Calu3 (cell line): Measurements from ENCODE around the gene BARX2. TPM values are rescaled to one million over a fixed set of nuclear protein-coding genes. Genes with fewer than 3 reads are reported as not detected.

ENCODE experiments used
- BruUV-seq: library from RNA; stranded (reverse); fragments of 400-500 nt; replicated peaks from 2 replicates; lab custom pipeline; 2021; lab: Mats Ljungman, UMichigan
- CTCF ChIA-PET: fragments of 300-600 bp; sonication (Branson Sonifier 250); formaldehyde crosslinking; loops from one replicate; lab custom pipeline; 2022; ENCODE audit warnings: antibody characterized with exemption; lab: Charles Lee
- DNase-seq: peaks from one replicate; pipeline ENCODE4 v3.0.0; 2022
- H3K27ac Mint-ChIP-seq: one replicate; pipeline ENCODE4 v1.8.0; 2022; ENCODE audit warnings: mixed read lengths; ENCODE audit not compliant: unreplicated experiment
- H3K27me3 Mint-ChIP-seq: one replicate; pipeline ENCODE4 v1.8.0; 2022; ENCODE audit warnings: mixed read lengths; ENCODE audit not compliant: unreplicated experiment
- H3K36me3 Mint-ChIP-seq: one replicate; pipeline ENCODE4 v1.8.0; 2022; ENCODE audit warnings: mild to moderate bottlenecking, moderate library complexity, mixed read lengths; ENCODE audit not compliant: insufficient read depth, unreplicated experiment
- H3K4me1 Mint-ChIP-seq: one replicate; pipeline ENCODE4 v1.8.0; 2022; ENCODE audit warnings: mild to moderate bottlenecking, low read depth, mixed read lengths; ENCODE audit not compliant: unreplicated experiment
- H3K4me3 Mint-ChIP-seq: one replicate; pipeline ENCODE4 v1.8.0; 2022; ENCODE audit warnings: mild to moderate bottlenecking, low read depth, moderate library complexity, mixed read lengths; ENCODE audit not compliant: unreplicated experiment
- H3K9me3 Mint-ChIP-seq: one replicate; pipeline ENCODE4 v1.8.0; 2022; ENCODE audit warnings: low read depth, mixed read lengths; ENCODE audit not compliant: unreplicated experiment
- intact Hi-C: fragments of 100-400 bp; cut with micrococcal nuclease; formaldehyde crosslinking; loops from one replicate; pipeline ENCODE4 v1.10.0; 2022; ENCODE audit not compliant: unreplicated experiment
- total RNA-seq: library from RNA; stranded (reverse); gene quantifications from 2 replicates; pipeline ENCODE4 v1.2.3, GENCODE V29; 2022
- TF ChIP-seq, protein P1 (sequence below): fragments of 200-600 bp; IDR thresholded peaks from one replicate; pipeline ENCODE4 v1.8.0; 2022; ENCODE audit warnings: antibody characterized with exemption; ENCODE audit not compliant: unreplicated experiment

The BARX2 gene
- total RNA-seq, 1 experiment from 2014 or later = 41.6 TPM

DNA sequence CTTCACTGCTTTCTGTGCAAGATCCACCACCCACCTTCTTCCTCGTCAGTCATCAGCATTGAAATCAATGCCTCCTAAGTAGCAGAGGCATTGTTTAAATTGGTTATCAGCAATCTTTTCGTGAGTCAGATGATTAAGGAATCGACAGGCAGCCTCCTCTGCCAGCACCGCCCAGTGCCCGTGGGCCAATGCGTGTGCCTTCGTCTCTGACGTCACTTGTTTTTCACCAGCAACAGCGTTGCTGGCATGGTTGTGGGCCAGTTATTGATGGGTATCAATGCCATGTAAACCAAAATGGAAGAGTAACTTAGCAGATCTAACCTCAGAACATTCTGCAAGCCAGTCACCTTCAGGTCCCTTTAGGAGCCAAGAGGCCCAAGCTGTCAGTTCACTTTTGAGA, 69.6 kb downstream of the BARX2 start:
- Mint-ChIP-seq H3K4me3 (no peak overlapping the region), H3K9me3 (no peaks in the 10 kb centered on the region), H3K36me3 (peaks cover 25% of the 10 kb centered on the region), H3K4me1 (peaks cover 12% of the 10 kb centered on the region), H3K27ac (peak overlapping the region; percentile 61), H3K27me3 (no peaks in the 10 kb centered on the region)
- no TSS peak for BruUV-seq
- intact Hi-C loops = no loop called here
- no peak for DNase-seq
- TF ChIP-seq, protein P1, sequence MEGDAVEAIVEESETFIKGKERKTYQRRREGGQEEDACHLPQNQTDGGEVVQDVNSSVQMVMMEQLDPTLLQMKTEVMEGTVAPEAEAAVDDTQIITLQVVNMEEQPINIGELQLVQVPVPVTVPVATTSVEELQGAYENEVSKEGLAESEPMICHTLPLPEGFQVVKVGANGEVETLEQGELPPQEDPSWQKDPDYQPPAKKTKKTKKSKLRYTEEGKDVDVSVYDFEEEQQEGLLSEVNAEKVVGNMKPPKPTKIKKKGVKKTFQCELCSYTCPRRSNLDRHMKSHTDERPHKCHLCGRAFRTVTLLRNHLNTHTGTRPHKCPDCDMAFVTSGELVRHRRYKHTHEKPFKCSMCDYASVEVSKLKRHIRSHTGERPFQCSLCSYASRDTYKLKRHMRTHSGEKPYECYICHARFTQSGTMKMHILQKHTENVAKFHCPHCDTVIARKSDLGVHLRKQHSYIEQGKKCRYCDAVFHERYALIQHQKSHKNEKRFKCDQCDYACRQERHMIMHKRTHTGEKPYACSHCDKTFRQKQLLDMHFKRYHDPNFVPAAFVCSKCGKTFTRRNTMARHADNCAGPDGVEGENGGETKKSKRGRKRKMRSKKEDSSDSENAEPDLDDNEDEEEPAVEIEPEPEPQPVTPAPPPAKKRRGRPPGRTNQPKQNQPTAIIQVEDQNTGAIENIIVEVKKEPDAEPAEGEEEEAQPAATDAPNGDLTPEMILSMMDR = no peak
- CTCF ChIA-PET = no interaction called here

DNA sequence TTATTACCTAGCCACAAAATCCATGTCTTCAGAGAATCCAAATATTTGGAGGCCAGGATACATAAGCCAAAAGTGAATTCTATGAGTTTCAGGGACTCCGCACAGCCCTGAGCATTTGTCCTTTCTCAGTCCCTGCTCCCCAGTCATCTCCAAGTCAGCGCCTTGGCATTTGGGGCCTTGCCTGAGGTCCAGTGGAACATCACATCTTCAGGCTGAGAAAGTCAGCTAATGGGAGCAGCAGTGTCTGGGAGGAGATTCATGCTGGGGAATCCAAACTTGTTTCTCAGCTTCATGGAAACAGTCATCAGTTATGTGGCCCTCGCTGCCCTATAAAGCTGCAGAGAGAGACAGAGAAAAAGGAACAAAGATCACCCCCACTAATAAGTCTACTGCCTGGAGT, 70.9 kb downstream of the BARX2 start:
- Mint-ChIP-seq H3K27ac (no peak overlapping the region), H3K4me3 (no peak overlapping the region), H3K27me3 (no peaks in the 10 kb centered on the region), H3K4me1 (peaks cover 8% of the 10 kb centered on the region), H3K9me3 (peaks cover 5% of the 10 kb centered on the region), H3K36me3 (peaks cover 30% of the 10 kb centered on the region)
- no TSS peak for BruUV-seq
- DNase-seq = no peak
- CTCF ChIA-PET = no interaction called here
- intact Hi-C loops = no loop called here
- TF ChIP-seq, protein P1 = no peak

DNA sequence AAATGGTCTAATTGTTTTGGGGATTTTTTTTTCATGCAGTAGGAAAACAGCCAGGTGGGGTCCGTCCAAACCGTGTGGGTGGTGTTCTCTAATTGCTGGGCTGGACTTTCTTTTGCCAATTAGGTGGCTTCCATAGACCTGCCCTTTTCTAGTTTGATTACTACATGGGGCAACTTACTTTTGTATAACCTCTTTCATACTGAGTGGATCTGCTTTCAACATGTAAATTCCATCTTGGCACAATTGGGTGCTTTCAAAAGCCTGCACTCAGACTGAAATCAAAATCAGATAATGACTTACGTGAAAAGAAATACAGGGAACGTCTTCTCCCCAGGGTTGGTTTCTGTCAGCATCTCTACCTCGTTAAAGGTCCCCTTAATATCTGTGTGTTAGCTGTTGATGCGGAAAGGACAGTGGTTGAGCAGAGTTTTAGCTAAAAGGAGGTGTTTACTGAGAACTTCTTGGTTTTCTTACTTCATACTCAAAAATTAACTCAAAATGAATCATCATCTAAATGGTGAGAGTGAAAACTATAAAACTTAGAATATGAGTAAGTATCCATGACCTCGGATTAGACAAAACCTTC, 72.1 kb downstream of the BARX2 start:
- no peak overlapping the region for H3K27ac Mint-ChIP-seq

DNA sequence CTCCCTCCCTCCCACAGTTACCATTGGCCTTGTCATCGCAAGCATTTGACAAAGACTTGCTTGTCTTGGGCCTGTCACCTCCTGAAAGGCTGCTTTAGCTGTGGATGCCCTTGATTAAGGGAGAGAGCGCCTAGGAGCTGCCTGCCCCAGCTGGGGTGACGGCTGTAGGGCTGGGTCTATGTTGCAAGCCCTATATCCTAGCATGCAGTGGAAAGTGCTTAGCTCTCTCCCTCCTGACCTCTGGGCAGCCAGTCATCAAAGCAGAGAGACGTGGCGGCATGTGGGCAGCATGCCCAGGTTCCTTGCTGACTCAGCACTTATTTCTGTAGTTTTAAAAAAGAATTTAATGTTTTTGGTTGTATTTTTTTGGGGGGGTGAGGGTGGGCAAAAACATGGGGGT, 75.9 kb downstream of the BARX2 start:
- no peak for DNase-seq
- BruUV-seq = no TSS peak
- no peak overlapping the region for H3K27ac Mint-ChIP-seq
- no peaks in the 10 kb centered on the region for H3K27me3 Mint-ChIP-seq
- TF ChIP-seq, protein P1 = no peak
- H3K9me3 Mint-ChIP-seq = peaks cover 5% of the 10 kb centered on the region
- intact Hi-C loops = no loop called here
- CTCF ChIA-PET = interaction anchor here (0.6 to 0.8 kb wide), 3 partner anchors 26 to 244 kb away, joined by 3 to 6 read pairs (median 4); no protein-coding TSS in a partner anchor
- H3K4me1 Mint-ChIP-seq = peaks cover 6% of the 10 kb centered on the region
- peaks cover 12% of the 10 kb centered on the region for H3K36me3 Mint-ChIP-seq
- H3K4me3 Mint-ChIP-seq = no peak overlapping the region

More for the DNA sequence above, 72.1 kb downstream of the BARX2 start:
- no TSS peak for BruUV-seq
- Mint-ChIP-seq H3K27me3 (no peaks in the 10 kb centered on the region), H3K4me1 (peaks cover 8% of the 10 kb centered on the region), H3K9me3 (peaks cover 5% of the 10 kb centered on the region), H3K4me3 (no peak overlapping the region), H3K36me3 (peaks cover 26% of the 10 kb centered on the region)
- intact Hi-C loops = no loop called here
- TF ChIP-seq, protein P1 = no peak
- DNase-seq = no peak
- CTCF ChIA-PET = no interaction called here
